HG02588 (cell line): ENCODE measurements around the gene ENTHD1.
A peak's percentile ranks its signal among the peaks of the same experiment; 100 is the strongest.

Experiments used
- ATAC-seq: cut with Tn5 transposase; IDR thresholded peaks from one replicate; pipeline ENCODE4 v1.9.1; 2021; ENCODE audit warnings: mild to moderate bottlenecking, moderate library complexity; ENCODE audit not compliant: unreplicated experiment

Gene ENTHD1

GRCh38 chr22:39800790-39801520, 92.6 kb downstream of the ENTHD1 start:
- ATAC-seq: no peak

GRCh38 chr22:39797528-39798147, 95.9 kb downstream of the ENTHD1 start:
- no peak for ATAC-seq

- no peak for ATAC-seq
Measured at GRCh38 chr22:39789788-39790187, 103.8 kb downstream of the ENTHD1 start.

- no peak for ATAC-seq
Measured at GRCh38 chr22:39785232-39785631, 108.3 kb downstream of the ENTHD1 start.

- no peak for ATAC-seq
Measured at GRCh38 chr22:39777716-39778454, 115.7 kb downstream of the ENTHD1 start.

- no peak for ATAC-seq
Measured at GRCh38 chr22:39776295-39777009, 117.1 kb downstream of the ENTHD1 start.

- peak; percentile 49 for ATAC-seq
Measured at GRCh38 chr22:39773976-39774539, 119.5 kb downstream of the ENTHD1 start.

GRCh38 chr22:39773503-39773902, 120.1 kb downstream of the ENTHD1 start:
- ATAC-seq: no peak

- no peak for ATAC-seq
Measured at GRCh38 chr22:39771486-39771885, 122.1 kb downstream of the ENTHD1 start.

- no peak for ATAC-seq
Measured at GRCh38 chr22:39765661-39766060, 127.9 kb downstream of the ENTHD1 start.

- ATAC-seq: no peak
Measured at GRCh38 chr22:39765046-39765445, 128.5 kb downstream of the ENTHD1 start.

GRCh38 chr22:39763276-39763675, 130.3 kb downstream of the ENTHD1 start:
- no peak for ATAC-seq

- no peak for ATAC-seq
Measured at GRCh38 chr22:39750759-39751158, 142.8 kb downstream of the ENTHD1 start.

GRCh38 chr22:39748877-39749276, 144.7 kb downstream of the ENTHD1 start:
- ATAC-seq: no peak

- ATAC-seq: no peak
Measured at GRCh38 chr22:39746600-39747262, 146.8 kb downstream of the ENTHD1 start.

GRCh38 chr22:39745789-39746188, 147.8 kb downstream of the ENTHD1 start:
- ATAC-seq: no peak

GRCh38 chr22:39744353-39744752, 149.2 kb downstream of the ENTHD1 start:
- ATAC-seq: no peak

- ATAC-seq: no peak
Measured at GRCh38 chr22:39743935-39744334, 149.6 kb downstream of the ENTHD1 start.

GRCh38 chr22:39739338-39740027, 154.1 kb downstream of the ENTHD1 start:
- no peak for ATAC-seq

GRCh38 chr22:39738746-39739145, 154.8 kb downstream of the ENTHD1 start:
- ATAC-seq: no peak
